Activated naive CD8-positive, alpha-beta T cell (primary cell): ENCODE results near the gene NOSIP.

Experiments
- H3K27ac Mint-ChIP-seq: one replicate; pipeline ENCODE4 v1.8.0; 2021; ENCODE audit warnings: mixed read lengths
- H3K27me3 Mint-ChIP-seq: one replicate; pipeline ENCODE4 v1.8.0; 2021; ENCODE audit warnings: mixed read lengths
- H3K36me3 Mint-ChIP-seq: one replicate; pipeline ENCODE4 v1.8.0; 2021; ENCODE audit warnings: mixed read lengths
- H3K4me1 Mint-ChIP-seq: one replicate; pipeline ENCODE4 v1.8.0; 2021; ENCODE audit warnings: low read depth, mixed read lengths
- H3K4me3 Mint-ChIP-seq: one replicate; pipeline ENCODE4 v1.8.0; 2021; ENCODE audit warnings: mild to moderate bottlenecking, mixed read lengths
- H3K9me3 Mint-ChIP-seq: one replicate; pipeline ENCODE4 v1.8.0; 2021; ENCODE audit warnings: low read depth, mixed read lengths

NOSIP gene

DNA sequence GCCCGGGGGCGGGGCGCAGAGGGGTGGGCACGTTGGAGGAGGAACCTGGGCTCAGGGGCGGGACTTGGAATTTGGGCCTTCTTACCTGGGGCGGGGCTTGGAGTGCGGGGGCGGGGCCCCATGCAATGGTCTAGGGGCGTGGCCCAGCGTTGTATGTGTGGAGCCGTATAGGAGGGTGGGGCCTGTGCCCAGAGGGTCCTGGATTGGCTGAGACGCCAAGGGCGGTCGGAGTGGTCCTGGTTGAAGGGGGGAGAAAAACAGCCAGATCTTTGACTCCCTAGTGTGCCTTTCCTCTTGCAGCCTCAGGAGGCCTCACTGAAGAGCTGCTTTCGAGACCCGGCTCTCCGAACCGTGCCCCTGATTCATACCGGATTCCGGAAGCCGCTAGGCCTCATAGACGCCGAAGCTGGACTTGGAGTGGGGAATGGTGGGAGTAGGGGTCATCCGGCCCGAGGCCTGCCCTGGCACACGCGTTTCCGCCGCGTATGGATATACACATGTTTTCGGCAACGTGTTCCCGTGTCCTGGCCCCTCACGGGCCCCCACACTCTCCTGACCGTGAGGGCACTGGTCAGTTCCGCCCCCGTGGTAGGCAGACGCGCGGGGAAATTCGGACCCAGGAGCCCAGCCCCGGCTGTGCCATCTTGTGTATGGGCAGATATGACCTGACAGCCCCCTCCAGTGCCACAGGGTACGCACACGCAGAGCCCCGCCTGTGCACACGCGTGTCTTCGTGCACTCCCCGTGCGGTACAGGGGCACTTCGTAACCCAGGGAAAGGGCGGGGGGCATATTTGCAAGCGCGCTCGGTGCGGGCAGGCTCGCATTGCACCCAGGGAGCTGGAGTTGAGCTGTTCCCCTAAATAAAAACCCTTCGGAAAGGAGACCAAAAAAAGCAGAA lies 10.0 kb upstream of the NOSIP start:
- H3K4me3 Mint-ChIP-seq = peak overlapping the region; percentile 88
- H3K36me3 Mint-ChIP-seq = peaks cover 4% of the 10 kb centered on the region
- peaks cover 30% of the 10 kb centered on the region for H3K4me1 Mint-ChIP-seq
- H3K9me3 Mint-ChIP-seq = no peaks in the 10 kb centered on the region
- no peaks in the 10 kb centered on the region for H3K27me3 Mint-ChIP-seq
- H3K27ac Mint-ChIP-seq = peak overlapping the region; percentile 92

DNA sequence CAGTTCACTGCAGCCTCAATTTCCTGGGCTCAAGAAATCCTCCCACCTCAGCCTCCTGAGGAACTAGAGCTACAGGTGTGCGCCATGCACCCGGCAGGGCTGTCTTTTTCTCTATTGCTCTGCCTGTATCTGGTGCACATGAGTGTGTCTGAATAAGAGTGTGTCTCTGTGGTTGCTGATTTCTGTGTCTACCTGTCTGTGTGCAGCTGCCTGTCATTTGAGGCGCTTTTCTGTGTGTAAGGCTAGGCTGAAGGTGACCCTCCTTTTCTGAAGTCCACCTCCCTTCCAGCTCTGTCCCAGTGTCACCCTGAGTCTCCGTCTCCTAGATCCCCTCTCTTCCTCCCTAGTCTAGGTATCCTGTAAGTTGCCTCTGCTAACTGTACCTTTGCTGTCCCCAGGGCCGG lies 9.1 kb upstream of the NOSIP start:
- H3K36me3 Mint-ChIP-seq = peaks cover 4% of the 10 kb centered on the region
- peaks cover 30% of the 10 kb centered on the region for H3K4me1 Mint-ChIP-seq
- no peaks in the 10 kb centered on the region for H3K9me3 Mint-ChIP-seq
- H3K27me3 Mint-ChIP-seq = no peaks in the 10 kb centered on the region
- H3K27ac Mint-ChIP-seq = peak overlapping the region; percentile 80
- H3K4me3 Mint-ChIP-seq = no peak overlapping the region

GRCh38 chr19:49588365-49589122 lies 8.2 kb upstream of the NOSIP start:
- Mint-ChIP-seq H3K9me3 (no peaks in the 10 kb centered on the region), H3K27me3 (no peaks in the 10 kb centered on the region), H3K36me3 (no peaks in the 10 kb centered on the region), H3K4me1 (peaks cover 23% of the 10 kb centered on the region), H3K27ac (peak overlapping the region; percentile 4), H3K4me3 (no peak overlapping the region)

- Mint-ChIP-seq H3K27ac (no peak overlapping the region), H3K4me1 (peaks cover 13% of the 10 kb centered on the region), H3K9me3 (no peaks in the 10 kb centered on the region), H3K27me3 (no peaks in the 10 kb centered on the region), H3K4me3 (no peak overlapping the region), H3K36me3 (no peaks in the 10 kb centered on the region)
Measured at GRCh38 chr19:49587227-49587626, 6.9 kb upstream of the NOSIP start.

DNA sequence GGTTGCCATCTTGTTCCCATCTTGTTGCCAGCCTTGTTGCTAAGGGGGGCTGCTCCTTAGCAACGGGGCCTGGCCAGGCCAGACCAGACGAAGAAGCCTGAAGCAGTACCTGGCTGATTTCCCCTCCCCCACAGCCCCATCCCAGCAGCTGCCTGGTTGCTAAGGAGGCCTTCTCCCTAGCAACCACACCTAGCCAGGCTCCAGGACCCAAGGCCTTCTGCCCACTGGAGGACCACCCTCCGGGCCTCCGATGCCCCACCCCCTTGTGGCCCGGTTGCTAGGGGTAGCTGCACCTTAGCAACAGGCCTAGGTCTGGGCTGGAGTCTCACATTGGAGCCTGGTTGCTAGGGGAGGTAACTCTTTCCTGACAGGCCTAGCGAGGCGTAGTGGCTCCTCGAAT lies 4.7 kb upstream of the NOSIP start:
- Mint-ChIP-seq H3K36me3 (no peaks in the 10 kb centered on the region), H3K27ac (no peak overlapping the region), H3K27me3 (no peaks in the 10 kb centered on the region), H3K4me3 (no peak overlapping the region), H3K4me1 (peaks cover 17% of the 10 kb centered on the region), H3K9me3 (no peaks in the 10 kb centered on the region)

GRCh38 chr19:49583239-49583638 lies 2.9 kb upstream of the NOSIP start:
- Mint-ChIP-seq H3K4me3 (no peak overlapping the region), H3K9me3 (no peaks in the 10 kb centered on the region), H3K4me1 (peaks cover 20% of the 10 kb centered on the region), H3K36me3 (no peaks in the 10 kb centered on the region), H3K27me3 (no peaks in the 10 kb centered on the region), H3K27ac (no peak overlapping the region)

- H3K27me3 Mint-ChIP-seq = no peaks in the 10 kb centered on the region
- peak within 1 kb of the TSS; percentile 93 for H3K4me3 Mint-ChIP-seq
- H3K36me3 Mint-ChIP-seq = peaks cover 2% of the 10 kb centered on the region
- no peaks in the 10 kb centered on the region for H3K9me3 Mint-ChIP-seq
- H3K27ac Mint-ChIP-seq = peak within 1 kb of the TSS; percentile 90
- peaks cover 30% of the 10 kb centered on the region for H3K4me1 Mint-ChIP-seq
Measured at GRCh38 chr19:49581007-49581508, 702 bp upstream of the NOSIP start, which contains the start of gene PRRG2. Gene PRRG2, plus strand, starts transcription at chr19:49581316. Its CDS starts 1,904 bp downstream, at chr19:49583220.

- H3K27me3 Mint-ChIP-seq = no peaks in the 10 kb centered on the region
- peak overlapping the region; percentile 93 for H3K4me3 Mint-ChIP-seq
- peak overlapping the region; percentile 90 for H3K27ac Mint-ChIP-seq
- H3K36me3 Mint-ChIP-seq = peaks cover 2% of the 10 kb centered on the region
- H3K9me3 Mint-ChIP-seq = no peaks in the 10 kb centered on the region
- H3K4me1 Mint-ChIP-seq = peaks cover 30% of the 10 kb centered on the region
Measured at GRCh38 chr19:49579947-49580263, 451 bp downstream of the NOSIP start.

GRCh38 chr19:49579193-49579592 lies 1.2 kb downstream of the NOSIP start:
- Mint-ChIP-seq H3K4me1 (peaks cover 31% of the 10 kb centered on the region), H3K27ac (peak overlapping the region; percentile 90), H3K9me3 (no peaks in the 10 kb centered on the region), H3K36me3 (peaks cover 2% of the 10 kb centered on the region), H3K4me3 (peak overlapping the region; percentile 93), H3K27me3 (no peaks in the 10 kb centered on the region)

- no peaks in the 10 kb centered on the region for H3K27me3 Mint-ChIP-seq
- H3K9me3 Mint-ChIP-seq = no peaks in the 10 kb centered on the region
- H3K4me3 Mint-ChIP-seq = no peak overlapping the region
- peaks cover 36% of the 10 kb centered on the region for H3K4me1 Mint-ChIP-seq
- peaks cover 2% of the 10 kb centered on the region for H3K36me3 Mint-ChIP-seq
- H3K27ac Mint-ChIP-seq = peak overlapping the region; percentile 5
Measured at GRCh38 chr19:49574206-49574755, 6.1 kb downstream of the NOSIP start.

DNA sequence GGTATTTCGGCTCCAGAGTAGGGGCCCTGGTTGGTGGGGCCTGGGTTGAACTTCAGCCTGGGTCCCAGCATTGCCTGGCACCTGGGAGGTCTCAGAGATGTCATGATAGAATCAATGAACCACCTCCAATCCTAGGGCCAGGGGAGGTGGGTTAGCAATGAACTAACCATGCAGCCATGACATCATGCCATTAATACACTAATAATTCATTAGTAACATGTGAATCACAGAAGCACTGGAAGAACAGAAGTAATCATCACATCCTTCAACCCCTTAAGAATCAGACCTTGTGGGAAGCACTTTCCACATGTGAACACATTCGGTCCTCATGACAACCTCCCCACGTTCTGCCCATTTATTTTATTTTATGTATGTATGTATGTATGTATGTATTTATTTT lies 6.9 kb downstream of the NOSIP start:
- H3K36me3 Mint-ChIP-seq = peaks cover 2% of the 10 kb centered on the region

DNA sequence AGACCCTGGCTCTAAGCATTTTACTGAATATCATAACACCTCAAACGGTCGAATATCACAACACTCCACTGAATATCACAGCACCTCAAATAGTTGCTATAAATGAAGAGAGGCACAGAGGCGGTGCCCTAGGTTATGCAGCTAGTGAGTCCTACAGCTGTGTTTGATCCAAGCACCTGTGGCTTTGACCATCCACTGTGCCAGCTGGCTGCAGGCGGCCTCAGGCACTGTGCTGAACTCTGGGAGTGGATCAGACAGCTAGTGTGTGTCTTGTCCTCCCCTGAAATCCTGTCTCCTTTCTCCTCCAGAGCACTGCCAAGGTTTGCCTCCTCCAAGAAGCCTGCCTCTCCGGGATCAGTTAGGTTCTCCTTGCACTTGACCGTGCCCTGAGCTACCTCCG lies 7.3 kb downstream of the NOSIP start:
- Mint-ChIP-seq H3K27ac (no peak overlapping the region), H3K4me3 (no peak overlapping the region), H3K9me3 (no peaks in the 10 kb centered on the region), H3K4me1 (peaks cover 35% of the 10 kb centered on the region), H3K27me3 (no peaks in the 10 kb centered on the region), H3K36me3 (peaks cover 2% of the 10 kb centered on the region)

More for the DNA sequence above, 6.9 kb downstream of the NOSIP start:
- H3K4me1 Mint-ChIP-seq = peaks cover 35% of the 10 kb centered on the region
- H3K27me3 Mint-ChIP-seq = no peaks in the 10 kb centered on the region
- H3K9me3 Mint-ChIP-seq = no peaks in the 10 kb centered on the region
- H3K27ac Mint-ChIP-seq = no peak overlapping the region
- H3K4me3 Mint-ChIP-seq = no peak overlapping the region

- no peaks in the 10 kb centered on the region for H3K9me3 Mint-ChIP-seq
- H3K27ac Mint-ChIP-seq = peak overlapping the region; percentile 58
- no peaks in the 10 kb centered on the region for H3K36me3 Mint-ChIP-seq
- H3K27me3 Mint-ChIP-seq = no peaks in the 10 kb centered on the region
- peaks cover 43% of the 10 kb centered on the region for H3K4me1 Mint-ChIP-seq
- H3K4me3 Mint-ChIP-seq = no peak overlapping the region
Measured at GRCh38 chr19:49570997-49571676, 9.2 kb downstream of the NOSIP start.

GRCh38 chr19:49570138-49570856 lies 10.1 kb downstream of the NOSIP start:
- peaks cover 50% of the 10 kb centered on the region for H3K4me1 Mint-ChIP-seq
- H3K4me3 Mint-ChIP-seq = peak overlapping the region; percentile 51
- no peaks in the 10 kb centered on the region for H3K27me3 Mint-ChIP-seq
- H3K36me3 Mint-ChIP-seq = no peaks in the 10 kb centered on the region
- H3K9me3 Mint-ChIP-seq = no peaks in the 10 kb centered on the region
- peak overlapping the region; percentile 78 for H3K27ac Mint-ChIP-seq
